Psoas muscle (tissue), 8 donors: ENCODE data around the gene ATG2B. TPM values are rescaled to one million over a fixed set of nuclear protein-coding genes. Genes with fewer than 3 reads are reported as not detected.

ENCODE experiments used
- ATAC-seq, 4 donors: fragments of 200-7000 bp; cut with Tn5 transposase; one replicate each; pipeline ENCODE4 v1.9.1; 2020; ENCODE audit warnings: moderate library complexity in 3 of 4, mild to moderate bottlenecking in 2 of 4
- DNase-seq, 2 donors: peaks; one replicate each; pipeline ENCODE4 v3.0.0-alpha.2; 2020
- H3K27ac ChIP-seq: fragments of 200-600 bp; one replicate; pipeline ENCODE4 v1.8.0; 2022
- H3K27me3 ChIP-seq, 3 donors: fragments of 200-600 bp in 1 of 3; one replicate each; pipeline versions ENCODE4 v1.6.1 to v1.8.0; 2013 to 2022; ENCODE audit warnings: low read length in 2 of 3, mild to moderate bottlenecking in 2 of 3, moderate library complexity in 1 of 3; ENCODE audit not compliant: insufficient read depth in 3 of 3
- H3K36me3 ChIP-seq, 2 donors: fragments of 200-600 bp in 1 of 2; one replicate each; pipeline versions ENCODE4 v1.6.1 to v1.8.0; 2013 to 2022; ENCODE audit warnings: low read depth in 1 of 2, mild to moderate bottlenecking in 1 of 2, moderate library complexity in 1 of 2; ENCODE audit not compliant: insufficient read depth in 1 of 2
- H3K4me1 ChIP-seq: fragments of 200-600 bp; one replicate; pipeline ENCODE4 v1.8.0; 2022
- H3K4me3 ChIP-seq: fragments of 200-600 bp; one replicate; pipeline ENCODE4 v1.8.0; 2022; ENCODE audit warnings: mild to moderate bottlenecking
- H3K9me3 ChIP-seq: fragments of 200-600 bp; one replicate; pipeline ENCODE4 v1.8.0; 2022
- WGBS, 3 donors: extraction: QIAGEN DNeasy Blood & Tissue Kit; methylation state at CpG; one replicate each; pipeline versions ENCODE4 v1.1.6 to v1.1.7; 2013; 5-methylcytosine and 5-hydroxymethylcytosine counted together
- intact Hi-C, 2 donors: fragments of 100-400 bp; cut with DNase I; formaldehyde crosslinking; loops; one replicate each; pipeline versions ENCODE4 v1.11.0 to v1.14.2; 2022
- polyA plus RNA-seq, 3 donors: library from polyadenylated mRNA; stranded (reverse); fragments of 200-250 nt; gene quantifications; one replicate each; pipeline ENCODE4 v1.2.3, GENCODE V29; 2013
- total RNA-seq, 4 donors: library from RNA; stranded (reverse); fragmentation: NEBNext Ultra II Directional in 2 of 4; extraction: Animal tissue kit (Norgen Biotek cat#: 25700) in 2 of 4; gene quantifications; one replicate each; pipeline versions ENCODE4 v1.2.1 to v1.2.4, GENCODE V29; 2021 to 2023
- TF ChIP-seq, protein P1 (sequence below): fragments of 200-600 bp; IDR thresholded peaks from one replicate; pipeline ENCODE4 v1.8.0; 2022; ENCODE audit warnings: antibody characterized with exemption
- donor health status: healthy with polysubstance abuse.
- donor health status: DM: no; HTN: no; CAD: no; lungs with moderate emphysema.
- donor health status: Bipolar disorder and iron deficiency.
- donor health status: healthy.
- donor health status: DM: yes; HTN: yes; CAD: no.
- donor health status: DM: no; HTN: no; CAD: no.
- donor health status: DM: no; HTN: no; CAD: no.
- donor health status: DM: yes; HTN: yes; CAD: no.

ATG2B gene
- total and polyA plus RNA-seq, 7 donors: 2.7 to 21.5 (median 12.6) TPM

DNA sequence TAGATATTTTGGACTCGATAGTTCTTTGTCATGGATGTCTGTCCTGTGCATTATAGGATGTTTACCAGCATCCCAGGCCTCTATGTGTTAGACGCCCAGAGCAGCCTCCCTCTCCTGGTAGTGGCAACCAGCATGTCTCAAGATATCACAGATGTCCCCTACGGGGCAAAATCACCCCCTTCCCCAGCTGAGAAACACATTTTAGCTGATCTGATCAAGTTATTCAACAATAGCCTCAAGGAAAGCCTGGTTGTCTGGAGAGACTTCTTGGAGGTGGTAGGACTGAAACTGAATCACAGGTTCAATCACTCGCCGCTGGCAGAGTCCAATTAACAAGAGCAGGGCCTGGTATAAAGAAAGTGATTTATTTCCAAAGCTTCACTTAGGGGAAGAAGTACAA, 89.5 kb downstream of the ATG2B start:
- Histone ChIP-seq H3K36me3 (no peaks in the 10 kb centered on the region), H3K27ac (no peak overlapping the region), H3K9me3 (peaks cover 10% of the 10 kb centered on the region), H3K4me1 (peaks cover 5% of the 10 kb centered on the region), H3K27me3 (no peaks in the 10 kb centered on the region), H3K4me3 (no peak overlapping the region)
- ATAC-seq (no peak), DNase-seq (no peak)
- TF ChIP-seq, protein P1, sequence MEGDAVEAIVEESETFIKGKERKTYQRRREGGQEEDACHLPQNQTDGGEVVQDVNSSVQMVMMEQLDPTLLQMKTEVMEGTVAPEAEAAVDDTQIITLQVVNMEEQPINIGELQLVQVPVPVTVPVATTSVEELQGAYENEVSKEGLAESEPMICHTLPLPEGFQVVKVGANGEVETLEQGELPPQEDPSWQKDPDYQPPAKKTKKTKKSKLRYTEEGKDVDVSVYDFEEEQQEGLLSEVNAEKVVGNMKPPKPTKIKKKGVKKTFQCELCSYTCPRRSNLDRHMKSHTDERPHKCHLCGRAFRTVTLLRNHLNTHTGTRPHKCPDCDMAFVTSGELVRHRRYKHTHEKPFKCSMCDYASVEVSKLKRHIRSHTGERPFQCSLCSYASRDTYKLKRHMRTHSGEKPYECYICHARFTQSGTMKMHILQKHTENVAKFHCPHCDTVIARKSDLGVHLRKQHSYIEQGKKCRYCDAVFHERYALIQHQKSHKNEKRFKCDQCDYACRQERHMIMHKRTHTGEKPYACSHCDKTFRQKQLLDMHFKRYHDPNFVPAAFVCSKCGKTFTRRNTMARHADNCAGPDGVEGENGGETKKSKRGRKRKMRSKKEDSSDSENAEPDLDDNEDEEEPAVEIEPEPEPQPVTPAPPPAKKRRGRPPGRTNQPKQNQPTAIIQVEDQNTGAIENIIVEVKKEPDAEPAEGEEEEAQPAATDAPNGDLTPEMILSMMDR: no peak
- 83 to 91% (median 90%) methylated on average over 5 of the region's 5 CpGs for WGBS, 3 donors
- intact Hi-C loops: loop anchor here in 1 of 2 donors (2.0 to 10.0 kb wide), 3 partner anchors 173 to 711 kb away; no protein-coding TSS in a partner anchor

DNA sequence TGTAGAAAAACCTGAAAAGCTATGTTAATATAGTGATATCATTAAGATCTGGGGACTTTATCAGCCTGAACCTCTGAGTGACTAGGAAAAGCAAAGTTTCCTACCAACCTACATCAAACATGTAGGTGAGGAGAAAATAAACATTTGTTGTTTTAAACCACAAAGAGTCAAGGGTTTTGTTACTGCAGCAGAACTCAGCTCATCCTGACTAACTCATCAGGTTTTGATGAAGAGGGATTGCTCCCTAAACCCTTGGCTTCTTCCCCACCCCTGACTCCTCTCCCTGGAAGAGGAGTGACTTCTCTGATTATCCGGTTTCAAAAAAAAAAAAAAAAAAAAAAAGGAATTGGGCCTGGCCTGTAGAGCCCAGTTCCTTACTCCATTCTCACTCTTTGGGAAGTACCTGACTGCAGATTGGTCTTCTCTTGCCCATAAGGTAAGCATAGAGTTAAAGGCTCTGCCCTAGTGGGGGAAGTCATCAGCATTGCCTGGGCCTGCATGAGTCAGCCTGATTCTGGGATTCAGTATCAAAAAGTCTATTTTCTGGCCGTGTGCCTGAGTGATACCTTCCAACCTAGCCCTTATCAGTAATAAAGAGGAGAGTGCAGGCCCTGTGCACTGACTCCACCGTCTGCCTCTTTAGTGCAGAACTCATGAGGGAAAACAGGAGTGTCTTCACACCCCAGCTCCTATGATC, 90.2 kb downstream of the ATG2B start:
- H3K27ac ChIP-seq: no peak overlapping the region
- DNase-seq: no peak
- no peak overlapping the region for H3K4me3 ChIP-seq
- peaks cover 3% of the 10 kb centered on the region for H3K9me3 ChIP-seq
- 40 to 52% (median 51%) methylated on average over 3 of the region's 3 CpGs for WGBS, 3 donors
- peaks cover 5% of the 10 kb centered on the region for H3K4me1 ChIP-seq
- TF ChIP-seq, protein P1: no peak
- H3K27me3 ChIP-seq: no peaks in the 10 kb centered on the region
- intact Hi-C loops: loop anchor here in 1 of 2 donors (10.0 kb wide), 1 partner anchor 268 kb away; no protein-coding TSS in a partner anchor
- ATAC-seq: no peak
- no peaks in the 10 kb centered on the region for H3K36me3 ChIP-seq

DNA sequence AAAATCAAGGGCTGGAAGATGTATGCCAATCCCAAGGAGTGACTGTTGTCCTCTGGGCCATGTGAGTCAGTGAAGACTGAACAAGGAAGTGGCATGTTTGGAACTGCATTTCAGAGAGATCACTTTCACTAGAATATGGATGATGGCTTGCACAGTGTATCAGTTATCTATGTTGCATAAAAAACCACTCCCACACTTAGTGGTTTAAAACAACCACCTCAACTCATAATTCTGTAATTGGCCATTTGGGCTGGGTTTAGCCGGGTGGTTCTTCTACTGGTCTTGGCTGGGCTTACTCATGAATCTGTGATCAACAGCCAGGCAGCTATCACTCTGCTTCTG, 91.7 kb downstream of the ATG2B start:
- H3K36me3 ChIP-seq: no peaks in the 10 kb centered on the region
- H3K4me3 ChIP-seq: no peak overlapping the region
- no peak overlapping the region for H3K27ac ChIP-seq
- TF ChIP-seq, protein P1: no peak
- H3K4me1 ChIP-seq: peaks cover 5% of the 10 kb centered on the region
- DNase-seq (no peak), ATAC-seq (no peak)
- peaks cover 0 to 6% (median 0%) of the 10 kb centered on the region in 3 donors for H3K27me3 ChIP-seq
- no peaks in the 10 kb centered on the region for H3K9me3 ChIP-seq
- 93 to 100% (median 95%) methylated on average over 1 of the region's 1 CpG for WGBS, 3 donors
- intact Hi-C loops: loop anchor here in 1 of 2 donors (10.0 kb wide), 1 partner anchor 267 kb away; no protein-coding TSS in a partner anchor

DNA sequence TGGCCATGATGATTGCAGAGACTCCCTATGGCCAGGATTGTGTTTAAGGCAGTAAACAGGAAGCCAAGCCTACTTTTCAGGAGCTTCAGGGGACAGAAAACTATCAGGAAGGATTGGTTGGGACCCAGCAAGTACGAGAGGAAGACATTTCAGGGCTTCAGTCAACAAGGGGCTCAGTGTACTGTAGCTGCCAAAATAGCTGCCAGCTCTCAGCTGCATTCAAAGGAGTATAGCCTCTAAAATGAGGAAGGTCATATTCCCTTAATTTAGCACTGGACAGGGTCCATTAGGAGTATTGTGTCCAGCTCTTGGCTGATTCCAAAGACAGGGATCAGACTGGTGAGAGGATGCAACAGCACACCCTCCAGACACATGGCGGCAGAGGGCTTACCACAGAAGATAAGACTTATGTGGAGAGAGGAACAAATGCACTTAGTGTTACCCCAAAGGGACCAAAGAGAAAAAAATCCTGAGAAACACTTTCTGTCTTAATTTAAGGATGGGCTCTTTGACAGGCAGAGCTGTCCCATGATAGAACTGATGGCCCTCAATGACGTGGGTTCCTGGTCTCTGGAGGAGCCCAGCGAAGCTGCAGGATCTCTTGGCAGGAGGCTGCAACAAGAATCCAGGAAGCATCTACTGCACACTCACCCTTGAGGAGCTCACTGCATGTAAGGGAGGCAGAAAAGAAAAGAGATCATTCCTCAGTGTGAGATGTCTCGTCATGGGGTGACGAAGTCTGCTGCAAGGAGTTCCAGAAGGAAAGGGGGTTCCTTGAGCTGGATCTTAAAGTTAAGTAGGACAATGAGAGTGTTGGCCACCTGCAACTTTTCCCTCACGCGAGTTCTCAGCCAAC, 92.3 kb downstream of the ATG2B start:
- H3K9me3 ChIP-seq: no peaks in the 10 kb centered on the region
- H3K4me3 ChIP-seq: no peak overlapping the region
- H3K27me3 ChIP-seq: peaks cover 0 to 6% (median 2%) of the 10 kb centered on the region in 3 donors
- TF ChIP-seq, protein P1: no peak
- whole genome bisulfite sequencing, 3 donors: 65 to 92% (median 80%) methylated on average over 8 of the region's 8 CpGs
- H3K4me1 ChIP-seq: peaks cover 5% of the 10 kb centered on the region
- H3K36me3 ChIP-seq: no peaks in the 10 kb centered on the region
- intact Hi-C loops: loop anchor here in 1 of 2 donors (10.0 kb wide), 1 partner anchor 266 kb away; no protein-coding TSS in a partner anchor
- H3K27ac ChIP-seq: no peak overlapping the region
- ATAC-seq (no peak), DNase-seq (no peak)
